ENCODE measurements around the gene ATP8B3.

ATP8B3 gene

DNA sequence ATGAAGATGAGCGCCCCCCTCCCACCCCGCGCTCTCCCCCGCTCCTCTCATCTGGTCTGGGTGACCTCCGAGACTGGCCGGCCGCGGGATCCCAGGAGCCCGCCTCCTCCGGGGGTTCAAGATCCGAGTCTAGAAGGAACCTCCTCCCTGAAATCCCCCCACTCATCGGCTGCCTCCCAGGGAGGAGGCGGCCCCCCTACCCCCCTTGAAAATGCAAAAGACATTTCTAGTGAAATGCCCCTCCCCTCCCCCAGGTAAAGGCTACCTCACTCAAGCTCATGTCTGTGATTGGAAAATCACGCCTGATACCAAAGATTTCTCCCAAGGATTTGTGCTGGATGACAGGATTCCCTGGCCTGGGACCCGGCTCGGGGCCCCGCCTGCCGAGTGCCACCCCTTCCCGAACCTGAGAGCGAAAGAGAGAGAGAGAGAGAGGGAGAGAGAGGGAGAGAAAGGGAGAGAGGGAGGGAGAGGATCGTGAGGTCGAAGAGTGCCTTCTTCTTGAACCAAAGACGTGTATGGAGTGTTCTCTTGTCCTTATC lies 35.4 kb downstream of the ATP8B3 start:
- POLR2A ChIA-PET (ENCODE audit: low non-redundant PET): no interaction called here
- TF ChIP-seq, protein P1, sequence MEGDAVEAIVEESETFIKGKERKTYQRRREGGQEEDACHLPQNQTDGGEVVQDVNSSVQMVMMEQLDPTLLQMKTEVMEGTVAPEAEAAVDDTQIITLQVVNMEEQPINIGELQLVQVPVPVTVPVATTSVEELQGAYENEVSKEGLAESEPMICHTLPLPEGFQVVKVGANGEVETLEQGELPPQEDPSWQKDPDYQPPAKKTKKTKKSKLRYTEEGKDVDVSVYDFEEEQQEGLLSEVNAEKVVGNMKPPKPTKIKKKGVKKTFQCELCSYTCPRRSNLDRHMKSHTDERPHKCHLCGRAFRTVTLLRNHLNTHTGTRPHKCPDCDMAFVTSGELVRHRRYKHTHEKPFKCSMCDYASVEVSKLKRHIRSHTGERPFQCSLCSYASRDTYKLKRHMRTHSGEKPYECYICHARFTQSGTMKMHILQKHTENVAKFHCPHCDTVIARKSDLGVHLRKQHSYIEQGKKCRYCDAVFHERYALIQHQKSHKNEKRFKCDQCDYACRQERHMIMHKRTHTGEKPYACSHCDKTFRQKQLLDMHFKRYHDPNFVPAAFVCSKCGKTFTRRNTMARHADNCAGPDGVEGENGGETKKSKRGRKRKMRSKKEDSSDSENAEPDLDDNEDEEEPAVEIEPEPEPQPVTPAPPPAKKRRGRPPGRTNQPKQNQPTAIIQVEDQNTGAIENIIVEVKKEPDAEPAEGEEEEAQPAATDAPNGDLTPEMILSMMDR (conservative IDR thresholded peaks at IDR 0.05; ENCODE audit: low read depth): no peak
- no peak overlapping the region for H3K27ac ChIP-seq
- CTCF ChIA-PET: no interaction called here
- no peak for DNase-seq (ENCODE audit: low spot score)

DNA sequence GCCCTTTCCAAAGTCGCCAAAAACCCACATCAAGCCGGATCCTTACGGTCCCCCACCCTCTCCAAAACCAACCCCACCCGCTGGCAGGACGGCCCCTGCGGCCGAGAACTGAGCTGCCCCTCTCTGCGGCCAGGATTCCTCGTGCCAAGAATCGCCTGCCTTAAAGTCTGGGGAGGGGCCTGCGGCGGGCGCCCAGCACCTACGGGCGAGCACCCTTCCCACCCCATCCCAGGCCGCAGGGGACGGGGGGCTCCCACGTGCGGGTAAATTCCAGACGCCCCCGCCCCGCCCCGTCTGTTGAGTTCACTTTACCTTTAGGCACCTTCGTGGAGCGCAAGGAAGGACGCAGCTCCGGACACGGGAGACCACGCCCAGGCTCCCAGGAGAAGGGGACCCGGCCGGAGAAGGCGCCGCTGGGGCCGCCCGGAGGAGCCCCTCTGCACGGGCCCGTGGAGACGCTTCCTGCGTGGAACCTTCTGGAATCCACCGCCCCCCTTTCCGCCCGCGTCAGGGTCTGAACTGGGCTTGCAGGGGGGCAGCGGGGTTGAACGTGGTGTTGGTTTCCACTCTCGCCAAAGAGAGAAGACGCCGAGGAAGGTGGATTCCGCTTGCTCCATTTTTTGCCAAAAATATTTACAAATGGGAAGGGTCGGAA lies 36.0 kb downstream of the ATP8B3 start:
- H3K27ac ChIP-seq: no peak overlapping the region
- POLR2A ChIA-PET (ENCODE audit: low non-redundant PET): no interaction called here
- CTCF ChIA-PET: interaction anchor here (0.6 to 1.1 kb wide), 2 partner anchors 10 to 13 kb away, joined by 3 to 6 read pairs; no protein-coding TSS in a partner anchor
- TF ChIP-seq, protein P1 (conservative IDR thresholded peaks at IDR 0.05; ENCODE audit: low read depth): no peak
- DNase-seq (ENCODE audit: low spot score): no peak

- peak overlapping the region; percentile 96 for H3K27ac ChIP-seq
- DNase-seq (ENCODE audit: low spot score): peak; percentile 53
- TF ChIP-seq, protein P1 (conservative IDR thresholded peaks at IDR 0.05; ENCODE audit: low read depth): peak; percentile 78
- POLR2A ChIA-PET (ENCODE audit: low non-redundant PET): interaction anchor here (0.6 kb wide), 1 partner anchor 54 kb away, joined by 10 read pairs; no protein-coding TSS in a partner anchor
- CTCF ChIA-PET: interaction anchor here (0.6 to 1.1 kb wide), 4 partner anchors 9 to 216 kb away, joined by 3 to 6 read pairs (median 4); no protein-coding TSS in a partner anchor
Measured at GRCh38 chr19:1774989-1775772, 36.9 kb downstream of the ATP8B3 start.

GRCh38 chr19:1773184-1773583 lies 38.9 kb downstream of the ATP8B3 start:
- POLR2A ChIA-PET (ENCODE audit: low non-redundant PET): no interaction called here
- TF ChIP-seq, protein P1 (conservative IDR thresholded peaks at IDR 0.05; ENCODE audit: low read depth): no peak
- peak; percentile 95 for DNase-seq (ENCODE audit: low spot score)
- CTCF ChIA-PET: interaction anchor here (0.6 to 2.6 kb wide), 9 partner anchors 9 to 227 kb away, joined by 3 to 12 read pairs (median 5); no protein-coding TSS in a partner anchor
- H3K27ac ChIP-seq: peak overlapping the region; percentile 96

DNA sequence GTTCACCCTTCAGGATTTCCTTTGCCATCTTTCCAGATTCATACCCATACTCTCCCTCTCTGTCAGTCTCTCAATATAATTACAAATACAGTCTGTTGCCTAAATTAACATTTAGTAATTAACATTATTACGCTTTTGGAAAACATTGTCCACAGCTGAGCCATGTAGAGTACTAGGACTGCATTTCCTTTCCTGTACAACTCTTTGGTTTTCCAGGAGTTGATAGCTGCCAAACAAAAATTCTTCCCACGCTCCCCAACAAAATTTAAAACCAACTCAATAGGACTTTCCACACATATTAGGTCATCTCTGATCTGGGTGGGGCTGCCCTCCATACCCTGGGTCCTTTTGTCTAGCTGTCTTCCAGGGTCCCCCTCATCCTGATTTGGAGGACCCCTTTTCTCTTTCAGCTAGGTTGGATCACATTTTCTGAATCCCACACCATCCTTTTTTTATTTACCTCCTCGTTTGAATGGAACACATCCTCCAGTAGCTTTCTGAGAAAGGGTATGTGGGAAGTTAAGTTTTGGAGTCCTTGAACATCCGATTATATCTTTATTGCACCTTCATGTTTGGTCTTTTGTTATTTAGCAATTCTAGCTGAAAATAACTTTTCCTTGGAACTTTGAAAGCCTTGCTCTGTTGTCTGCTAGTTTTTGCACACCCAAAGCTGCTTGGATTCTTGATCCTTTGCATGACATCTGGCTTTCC lies 41.1 kb downstream of the ATP8B3 start:
- TF ChIP-seq, protein P1 (conservative IDR thresholded peaks at IDR 0.05; ENCODE audit: low read depth): no peak
- DNase-seq (ENCODE audit: low spot score): no peak
- POLR2A ChIA-PET (ENCODE audit: low non-redundant PET): no interaction called here
- H3K27ac ChIP-seq: no peak overlapping the region
- CTCF ChIA-PET: interaction anchor here (1.0 kb wide), 1 partner anchor 99 kb away, joined by 7 read pairs; no protein-coding TSS in a partner anchor

GRCh38 chr19:1769645-1769985 lies 42.5 kb downstream of the ATP8B3 start:
- ChIA-PET POLR2A (ENCODE audit: low non-redundant PET) (no interaction called here), CTCF (no interaction called here)
- no peak overlapping the region for H3K27ac ChIP-seq
- TF ChIP-seq, protein P1 (conservative IDR thresholded peaks at IDR 0.05; ENCODE audit: low read depth): no peak
- no peak for DNase-seq (ENCODE audit: low spot score)

All from RWPE1 (cell line).